Hematopoietic multipotent progenitor cell treated with erythropoietin and hydrocortisone succinate and interleukin-3 and kit ligand, for 8 days (in vitro differentiated cells): Measurements from ENCODE around the gene APH1B.
"Not testable (repeated sequence)": the region's sequence is repeated elsewhere in the genome, so short reads cannot be mapped to it uniquely, and the experiment has no call there.

ENCODE experiments used
- DNase-seq: peaks from one replicate; pipeline ENCODE4 v3.0.0-alpha.2; 2015

Gene APH1B

GRCh38 chr15:63277038-63277892 is at the start of gene APH1B:
Gene APH1B, plus strand, starts transcription at chr15:63277605. Its CDS starts 19 bp downstream, at chr15:63277624.
- DNase-seq, result peak; percentile 81

- no peak for DNase-seq
Measured at GRCh38 chr15:63227689-63228088, 49.7 kb upstream of the APH1B start.

- DNase-seq, result no peak
Measured at GRCh38 chr15:63231206-63231605, 46.2 kb upstream of the APH1B start.

GRCh38 chr15:63231706-63232105 is 45.7 kb upstream of the APH1B start:
- no peak for DNase-seq

- DNase-seq, result no peak
Measured at GRCh38 chr15:63232405-63232804, 45.0 kb upstream of the APH1B start.

- no peak for DNase-seq
Measured at GRCh38 chr15:63232943-63233342, 44.5 kb upstream of the APH1B start.

- no peak for DNase-seq
Measured at GRCh38 chr15:63233667-63234423, 43.6 kb upstream of the APH1B start.

- DNase-seq, result peak; percentile 29
Measured at GRCh38 chr15:63234451-63234870, 42.9 kb upstream of the APH1B start.

- no peak for DNase-seq
Measured at GRCh38 chr15:63236272-63236671, 41.1 kb upstream of the APH1B start.

- DNase-seq, result not testable (repeated sequence)
Measured at GRCh38 chr15:63237086-63237485, 40.3 kb upstream of the APH1B start.

GRCh38 chr15:63238171-63238570 is 39.2 kb upstream of the APH1B start:
- DNase-seq, result no peak

- peak; percentile 74 for DNase-seq
Measured at GRCh38 chr15:63238796-63239195, 38.6 kb upstream of the APH1B start.

GRCh38 chr15:63240109-63240508 is 37.3 kb upstream of the APH1B start:
- no peak for DNase-seq

- no peak for DNase-seq
Measured at GRCh38 chr15:63241316-63241715, 36.1 kb upstream of the APH1B start.

- no peak for DNase-seq
Measured at GRCh38 chr15:63243101-63243500, 34.3 kb upstream of the APH1B start.

- DNase-seq, result peak; percentile 43
Measured at GRCh38 chr15:63243776-63244175, 33.6 kb upstream of the APH1B start.

- no peak for DNase-seq
Measured at GRCh38 chr15:63244399-63244798, 33.0 kb upstream of the APH1B start.

- DNase-seq, result no peak
Measured at GRCh38 chr15:63244976-63245645, 32.3 kb upstream of the APH1B start.

- DNase-seq, result peak; percentile 16
Measured at GRCh38 chr15:63246691-63247469, 30.5 kb upstream of the APH1B start.

- DNase-seq, result no peak
Measured at GRCh38 chr15:63250312-63250965, 27.0 kb upstream of the APH1B start.

GRCh38 chr15:63251701-63252100 is 25.7 kb upstream of the APH1B start:
- DNase-seq, result no peak

GRCh38 chr15:63252292-63252691 is 25.1 kb upstream of the APH1B start:
- DNase-seq, result no peak
